Stimulated activated CD4-positive, alpha-beta T cell treated with anti-CD3 and anti-CD28 coated beads, Interleukin-4, amount 100 ng/mL, for 48 hours (primary cell): ENCODE measurements around the gene PDGFB.

ENCODE experiments used
- DNase-seq, 2 donors: peaks; one replicate each; pipeline ENCODE4 v3.0.0-alpha.2; 2020; ENCODE audit warnings: low read depth in 2 of 2

The PDGFB gene

DNA sequence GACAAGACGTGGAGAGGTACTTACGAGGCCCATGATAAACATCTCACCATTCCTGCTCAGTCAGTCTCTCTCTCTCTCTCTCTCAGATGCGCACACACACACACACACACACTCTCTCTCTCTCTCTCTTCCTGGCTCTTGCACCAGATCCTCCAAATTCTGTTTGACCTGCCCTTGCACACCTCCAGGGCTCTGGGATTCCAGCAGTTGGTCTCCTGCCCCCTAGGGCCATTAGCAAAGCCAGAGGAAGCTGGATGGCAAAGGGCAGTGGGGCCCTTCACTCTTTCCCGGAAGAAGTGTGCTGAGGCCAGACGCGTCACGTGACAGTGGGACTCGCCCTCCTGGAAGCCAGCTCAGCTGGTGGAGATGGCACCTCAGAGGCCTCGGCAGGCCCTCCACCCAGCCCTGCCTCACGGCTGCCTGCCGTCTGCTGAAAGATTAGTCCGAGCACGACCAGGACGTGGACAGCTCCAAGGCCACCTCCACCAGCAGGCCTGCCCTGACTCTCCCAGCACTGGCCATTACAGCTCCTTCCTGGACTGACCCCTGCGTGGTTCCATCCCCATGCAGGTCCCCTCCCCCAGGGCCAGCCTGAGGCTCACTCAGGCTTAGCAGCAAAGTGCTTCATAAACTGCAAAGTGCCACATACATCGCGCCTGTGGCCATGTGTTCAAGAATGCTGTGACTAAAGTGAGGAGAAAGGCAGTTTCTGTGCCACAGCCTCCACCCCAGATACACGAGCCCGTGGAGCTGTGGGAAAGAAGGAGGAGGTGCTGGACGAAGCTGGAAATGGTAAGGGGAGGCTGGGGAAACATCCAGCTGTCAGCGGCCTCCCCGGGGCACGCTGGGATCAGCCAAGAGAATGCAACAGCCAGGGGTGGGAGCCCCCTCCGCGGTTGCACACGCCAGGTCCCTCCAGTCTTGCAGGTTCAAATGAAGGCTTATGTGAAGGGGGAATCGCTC lies 3.7 kb downstream of the PDGFB start:
- DNase-seq = peak in 1 of 2 donors; percentile 48

DNA sequence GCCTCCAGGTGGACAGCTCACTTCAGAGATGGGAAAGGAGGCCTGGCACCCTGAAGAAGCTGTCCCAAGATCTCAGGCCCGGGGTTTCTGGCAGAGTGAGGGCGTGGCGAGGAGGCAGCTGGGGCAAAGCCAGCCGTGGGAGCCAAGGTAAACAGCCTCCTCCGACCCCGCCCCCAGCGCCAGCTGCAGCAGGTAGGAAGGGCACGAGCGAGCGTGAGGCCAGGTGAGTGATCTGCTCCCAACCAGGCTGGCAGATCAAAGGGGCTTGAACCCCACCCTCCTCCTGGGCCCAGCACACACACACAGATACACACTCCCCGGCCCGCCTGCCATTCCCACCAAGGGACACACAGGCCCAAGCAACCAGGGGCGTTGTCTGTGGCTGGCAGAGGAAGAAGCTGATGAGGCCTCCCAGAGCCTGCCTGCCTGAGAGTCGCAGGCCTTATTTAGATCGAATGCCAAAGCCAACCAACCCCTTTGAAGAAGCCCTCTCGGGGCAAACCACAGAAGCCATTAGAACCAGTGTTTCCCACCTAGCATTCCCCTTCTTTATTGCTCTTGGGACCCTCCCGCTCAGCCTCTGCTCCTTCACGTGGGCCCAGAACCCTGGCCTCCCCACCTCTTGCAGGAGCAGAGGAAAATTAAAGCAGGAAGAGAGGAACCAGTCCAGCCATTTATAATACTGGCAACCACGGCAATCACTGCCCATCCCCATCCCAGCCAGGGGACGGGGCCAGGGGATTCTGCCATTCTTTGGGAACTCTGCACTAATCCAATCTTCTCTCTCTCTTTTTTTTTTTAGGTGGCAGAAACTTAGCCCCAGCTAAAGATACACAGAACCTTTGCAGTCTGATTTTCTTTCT lies 5.0 kb downstream of the PDGFB start:
- DNase-seq = no peak

DNA sequence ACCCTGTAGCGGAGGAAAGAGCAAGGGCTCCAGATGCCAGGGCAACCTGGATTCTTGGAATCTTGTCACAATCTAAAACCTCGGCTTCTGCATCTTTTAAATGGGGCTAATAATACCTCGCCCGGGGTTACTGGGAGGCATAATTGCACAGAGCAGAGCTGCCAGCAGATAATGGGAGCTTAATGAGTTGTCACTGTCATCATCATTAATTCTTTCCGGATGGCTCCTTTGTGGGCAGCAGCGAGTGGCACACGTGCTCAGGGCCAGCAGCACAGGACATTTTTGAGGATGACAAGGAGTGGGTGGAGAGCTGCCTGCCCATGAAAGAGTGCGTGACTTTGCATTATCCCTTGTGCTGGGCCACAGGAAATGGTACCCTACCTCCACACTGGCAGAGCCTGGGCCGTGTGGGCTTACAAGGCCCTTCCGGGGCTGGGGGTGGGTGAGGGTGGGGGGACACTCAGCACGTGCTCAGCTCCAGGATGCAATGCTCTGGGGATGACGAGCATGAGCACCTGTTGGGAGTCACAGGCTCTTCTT lies 5.7 kb downstream of the PDGFB start:
- no peak for DNase-seq

DNA sequence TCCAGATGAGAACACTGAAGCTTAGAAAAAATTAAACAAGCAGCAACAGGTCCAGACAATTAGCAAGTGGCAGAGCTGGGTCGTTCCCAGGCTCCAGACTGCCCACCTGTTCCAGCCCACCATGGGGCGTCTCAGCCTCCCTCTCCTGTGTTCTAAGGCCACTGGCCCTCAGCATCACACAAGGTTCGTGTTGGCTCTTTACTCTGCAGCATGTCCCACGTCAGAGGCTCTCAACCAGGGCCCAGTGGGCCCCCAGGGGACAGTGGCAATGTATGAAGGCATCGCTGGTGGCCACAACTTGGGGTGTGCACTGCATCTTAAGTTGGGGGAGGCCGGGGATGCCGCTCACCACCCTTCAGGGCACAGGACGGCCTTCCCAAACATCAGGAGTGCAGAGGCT lies 6.2 kb downstream of the PDGFB start:
- no peak for DNase-seq

DNA sequence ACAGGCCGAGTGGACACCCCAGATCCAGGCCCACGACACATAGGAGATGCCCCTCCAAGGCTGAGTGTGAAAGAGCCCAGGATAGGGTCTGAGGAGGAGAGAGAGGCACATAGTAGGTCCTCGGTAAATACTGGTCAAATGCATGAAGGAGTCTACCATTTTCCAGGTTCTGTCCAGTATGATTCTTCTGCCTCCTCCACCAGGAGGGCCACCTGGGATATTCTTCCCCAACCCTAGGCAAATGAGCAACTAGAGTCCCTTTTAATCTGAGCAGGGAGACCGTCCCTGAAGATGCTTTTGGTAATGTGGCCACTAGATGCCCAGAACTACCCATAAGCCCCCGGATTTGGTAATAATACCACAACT lies 6.7 kb downstream of the PDGFB start:
- no peak for DNase-seq

DNA sequence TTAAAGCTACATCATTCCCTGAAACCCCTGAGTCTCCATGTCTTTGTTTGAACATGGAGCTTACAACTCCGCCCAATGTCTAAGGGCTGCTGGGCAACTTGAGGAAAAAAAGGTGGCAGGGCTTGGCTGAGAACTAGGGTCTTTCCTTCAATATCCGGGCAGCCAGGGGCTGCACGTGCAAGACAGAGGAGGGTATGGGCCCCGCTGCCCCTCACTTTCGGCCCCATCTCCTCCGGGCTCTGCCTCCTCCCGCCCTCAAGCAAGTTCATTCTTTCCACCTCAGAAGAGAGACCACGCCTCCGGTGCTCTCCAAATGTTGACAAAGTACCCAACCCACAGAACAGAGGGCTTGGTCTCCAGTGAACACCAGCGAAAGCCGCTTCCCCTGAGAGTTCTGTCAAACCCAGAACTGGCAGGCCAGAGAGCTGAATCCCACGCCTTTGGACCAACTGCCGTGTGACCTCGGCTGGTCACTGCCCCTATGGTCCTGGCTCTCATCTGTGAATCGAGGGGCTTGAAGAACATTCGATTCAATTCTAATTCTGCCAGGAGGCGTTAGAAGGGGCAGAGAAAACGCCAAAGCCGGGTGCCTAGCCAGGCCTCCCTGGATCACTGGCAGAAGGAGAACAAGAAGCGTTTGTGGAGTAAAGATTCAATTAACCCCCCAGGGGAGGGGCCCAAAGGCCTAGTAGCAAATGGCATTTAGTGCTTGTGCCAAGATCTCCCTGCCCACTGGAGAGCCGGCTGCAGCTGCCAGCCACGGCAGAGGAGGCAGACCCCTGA lies 7.3 kb downstream of the PDGFB start:
- DNase-seq = no peak

DNA sequence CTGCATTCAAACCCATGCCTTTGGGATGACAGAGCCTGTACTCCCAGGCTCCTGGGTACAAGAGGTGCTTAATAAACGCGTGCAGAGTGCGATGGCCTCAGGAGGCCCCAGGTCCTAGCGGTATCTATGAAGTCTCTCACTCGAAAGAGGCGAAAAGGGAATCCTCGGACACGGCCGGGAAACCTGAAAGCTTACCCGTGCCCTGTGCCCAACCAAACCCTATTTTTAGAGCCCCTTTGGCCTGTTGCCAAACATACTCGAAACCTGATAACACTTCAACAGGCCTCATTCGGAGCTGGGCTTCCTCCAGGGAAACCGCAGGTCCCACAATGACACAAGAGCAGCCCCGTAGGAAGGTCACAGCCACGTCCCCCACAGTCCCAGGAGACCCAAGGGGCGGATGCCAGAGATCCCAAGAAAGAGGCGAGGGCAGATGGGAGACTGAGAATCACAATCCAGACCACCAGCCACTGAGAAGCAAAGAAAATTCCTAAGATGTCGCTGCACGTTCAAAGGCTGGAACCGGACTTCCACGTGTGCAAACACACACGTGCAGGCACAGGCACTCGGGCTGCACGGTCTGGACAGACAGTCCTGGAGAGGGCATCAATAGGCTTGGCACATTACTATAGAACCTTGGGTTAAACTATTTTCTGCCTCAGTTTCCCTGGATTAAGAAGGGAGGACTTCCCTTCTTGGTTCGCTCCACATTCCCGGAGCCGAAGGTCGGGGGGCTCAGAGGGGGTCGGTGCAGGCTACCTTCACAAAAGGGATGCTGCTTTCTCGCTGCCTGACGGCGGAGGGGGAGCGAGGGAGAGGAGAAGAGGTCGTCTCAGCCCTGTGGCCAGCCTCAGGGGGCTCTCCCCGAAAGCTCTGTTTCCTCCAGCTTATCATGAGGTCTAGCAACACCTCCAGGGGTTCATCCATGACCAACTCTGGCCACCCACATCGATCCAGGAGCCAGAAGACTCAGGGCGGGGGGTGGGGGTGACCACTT lies 8.2 kb downstream of the PDGFB start:
- no peak for DNase-seq

DNA sequence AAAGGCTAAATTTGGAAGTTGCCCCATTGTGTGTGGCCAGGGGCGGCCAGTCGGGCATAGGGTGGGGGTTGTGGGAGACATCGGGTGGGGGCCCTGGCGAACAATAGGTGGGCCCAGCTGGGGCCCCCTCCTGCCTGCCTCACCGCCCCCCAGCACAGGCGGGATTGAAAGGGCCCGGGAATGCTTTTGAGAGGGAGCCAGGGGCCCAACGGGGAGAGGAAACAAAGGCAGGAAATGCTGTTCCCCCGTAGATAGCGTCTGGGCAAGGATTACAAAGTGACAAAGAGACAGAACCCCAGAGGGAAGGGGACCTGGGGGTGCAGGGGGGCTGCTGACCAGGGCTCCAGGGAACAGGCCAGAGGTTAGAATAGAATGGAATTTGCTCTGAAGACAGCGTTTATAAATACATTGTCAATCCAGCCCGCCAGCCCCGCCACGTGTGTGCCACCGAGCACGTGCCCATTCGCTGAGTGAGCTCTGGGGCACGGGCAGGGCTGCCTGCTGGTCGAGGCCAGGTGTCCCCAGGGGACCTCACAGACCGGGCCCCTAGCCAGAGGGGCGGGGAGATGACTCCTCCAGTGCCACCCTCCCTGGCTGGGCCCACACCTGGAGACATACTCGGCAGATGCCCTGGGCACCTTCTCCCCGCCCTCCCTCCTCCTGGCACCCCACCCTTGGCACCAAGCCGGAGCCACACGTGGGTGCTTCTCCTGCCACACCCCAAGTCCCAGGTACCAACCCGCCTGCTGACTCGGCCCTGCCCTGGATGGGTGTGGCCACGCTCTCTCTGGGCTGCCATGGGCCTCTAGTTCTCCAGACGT lies 9.7 kb downstream of the PDGFB start:
- DNase-seq = no peak

DNA sequence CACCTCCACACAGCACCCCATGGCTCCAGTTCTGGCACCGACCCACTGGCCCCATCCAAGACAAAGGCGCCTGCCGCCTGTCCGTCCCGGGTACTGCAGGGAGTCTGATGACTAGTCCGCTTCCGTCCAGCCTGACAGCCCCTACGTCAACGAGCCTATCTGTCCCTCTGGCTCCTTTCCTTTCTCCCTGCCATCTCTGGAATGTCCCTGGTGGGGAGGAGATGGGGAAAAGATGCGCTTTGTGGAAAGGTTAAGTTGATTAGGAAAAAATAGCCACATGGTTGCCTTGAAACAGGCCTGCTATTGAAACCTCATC lies 10.4 kb downstream of the PDGFB start:
- no peak for DNase-seq

DNA sequence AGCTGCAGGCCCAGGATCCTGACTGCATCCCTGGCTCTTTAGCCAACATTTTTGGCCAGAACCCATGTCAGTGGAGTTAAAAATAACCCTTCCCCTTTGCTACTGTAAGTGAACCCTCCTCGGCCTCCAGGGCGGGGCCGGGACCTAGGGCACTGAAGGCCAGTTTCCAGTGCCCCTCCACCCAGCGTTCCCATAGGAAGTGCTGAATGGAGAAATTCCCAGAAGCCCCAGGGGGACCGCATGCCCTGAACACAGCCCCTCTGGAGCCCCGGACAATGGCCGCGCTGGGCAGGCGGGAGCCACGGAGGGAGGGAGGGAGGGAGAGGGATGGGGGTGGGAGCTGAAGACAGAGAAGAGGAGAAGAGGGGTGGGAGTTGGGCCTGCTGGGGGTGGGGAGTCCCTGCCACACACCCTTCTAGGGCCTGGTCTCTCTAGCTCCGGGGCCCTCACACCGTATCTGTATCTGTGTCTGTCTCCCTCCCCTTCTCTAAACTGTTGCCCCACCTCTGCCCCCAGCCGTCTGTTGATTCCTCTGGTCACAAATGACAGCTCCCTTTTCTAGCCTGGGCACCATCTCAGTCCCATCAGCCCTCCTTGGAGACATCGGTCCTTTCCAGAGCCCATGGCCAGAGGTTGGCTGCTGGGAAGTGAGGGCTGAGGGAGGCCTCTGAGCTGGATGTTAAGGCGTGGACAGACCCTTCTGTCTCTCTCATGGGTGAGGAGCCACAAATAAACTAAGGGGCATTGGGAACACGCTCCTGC lies 10.9 kb downstream of the PDGFB start:
- no peak for DNase-seq

DNA sequence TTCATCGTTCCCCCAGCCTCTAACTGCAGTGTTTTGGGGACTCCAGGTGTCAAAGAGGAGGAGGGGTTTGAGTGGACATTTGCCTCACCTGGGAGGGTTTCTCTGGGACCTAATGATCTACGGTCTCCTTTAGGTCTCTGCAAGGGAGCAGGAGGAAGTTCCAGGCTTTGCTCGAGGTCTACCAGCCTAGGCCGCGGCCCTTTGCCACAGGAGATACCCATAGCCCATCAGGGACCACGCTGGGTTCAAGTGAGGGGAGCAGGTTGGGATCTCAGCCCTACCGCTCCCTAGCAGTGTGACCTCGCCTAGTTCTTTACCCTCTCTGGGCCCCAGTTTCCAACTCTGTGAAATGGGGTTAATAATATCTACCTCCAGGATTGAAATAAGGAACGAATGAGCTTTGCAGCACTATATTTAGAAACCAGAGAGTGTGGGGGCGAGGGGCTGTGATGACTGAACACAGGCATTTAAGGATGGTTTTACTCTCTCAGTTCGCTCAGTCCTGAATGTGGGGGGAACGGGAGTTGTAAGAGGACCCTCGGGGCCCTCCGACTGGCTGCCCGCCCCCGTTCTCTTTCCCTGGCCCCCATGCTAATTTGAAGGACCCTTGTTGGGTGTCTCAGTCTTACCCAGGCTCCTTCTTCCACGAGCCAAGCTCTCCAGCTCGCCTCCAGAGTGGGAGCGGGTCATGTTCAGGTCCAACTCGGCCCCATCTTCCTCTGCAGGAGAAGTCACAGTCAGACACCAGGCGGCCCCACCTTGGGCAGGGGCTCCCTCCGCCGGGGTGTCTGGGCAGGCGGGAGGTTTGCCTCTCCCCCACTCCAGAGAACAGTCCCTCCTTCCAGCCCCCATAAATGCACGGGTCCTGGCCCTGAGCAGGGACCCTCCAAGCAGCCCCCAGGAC lies 11.7 kb downstream of the PDGFB start:
- DNase-seq = no peak

DNA sequence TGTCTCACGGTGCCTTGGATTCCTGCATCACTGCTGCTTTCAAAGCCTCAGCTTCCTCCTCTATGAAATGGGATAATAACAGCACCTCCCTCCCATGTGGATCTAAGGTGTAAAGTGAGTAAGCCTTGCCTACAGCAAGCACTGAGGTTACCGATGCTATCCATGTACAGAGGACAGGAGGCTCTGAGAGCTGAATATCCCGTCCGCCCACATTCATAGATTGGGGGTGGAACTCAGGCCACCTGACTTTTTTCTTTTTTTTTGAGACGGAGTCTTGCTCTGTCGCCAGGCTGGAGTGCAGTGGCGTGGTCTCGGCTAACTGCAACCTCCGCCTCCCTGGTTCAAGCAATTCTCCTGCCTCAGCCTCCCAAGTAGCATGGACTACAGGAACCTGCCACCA lies 12.5 kb downstream of the PDGFB start:
- DNase-seq = no peak

DNA sequence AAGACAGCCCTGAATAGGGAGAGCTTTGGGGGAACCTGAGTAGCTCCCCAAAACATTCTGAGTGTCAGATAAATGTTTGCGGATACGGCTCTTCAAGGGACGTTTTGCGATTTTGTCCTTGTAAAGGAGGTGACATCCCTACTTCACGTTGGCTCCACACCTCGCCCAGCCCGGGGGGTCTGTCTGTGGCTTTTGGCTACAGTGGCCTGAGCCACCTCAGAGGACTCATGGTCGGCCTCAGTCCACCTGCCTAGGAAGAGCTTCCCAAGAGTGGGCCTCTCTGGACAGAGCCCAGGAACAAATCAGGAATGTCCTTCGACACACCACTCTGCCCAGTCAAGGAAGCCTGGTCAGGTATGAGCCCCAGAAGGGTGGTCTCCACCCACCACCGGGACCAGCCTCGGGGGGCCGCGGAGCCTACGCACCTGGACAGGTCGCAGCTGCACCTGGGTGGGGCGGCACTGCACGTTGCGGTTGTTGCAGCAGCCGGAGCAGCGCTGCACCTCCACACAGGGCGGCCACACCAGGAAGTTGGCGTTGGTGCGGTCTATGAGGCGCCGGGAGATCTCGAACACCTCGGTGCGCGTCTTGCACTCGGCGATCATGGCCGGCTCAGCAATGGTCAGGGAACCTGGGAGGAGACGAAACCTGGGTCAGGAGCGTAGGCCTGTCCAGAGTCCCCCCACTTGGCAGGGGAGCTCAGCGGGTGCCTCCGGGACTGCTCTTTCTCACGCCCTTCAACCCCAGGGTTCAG lies 13.4 kb downstream of the PDGFB start:
- no peak for DNase-seq

DNA sequence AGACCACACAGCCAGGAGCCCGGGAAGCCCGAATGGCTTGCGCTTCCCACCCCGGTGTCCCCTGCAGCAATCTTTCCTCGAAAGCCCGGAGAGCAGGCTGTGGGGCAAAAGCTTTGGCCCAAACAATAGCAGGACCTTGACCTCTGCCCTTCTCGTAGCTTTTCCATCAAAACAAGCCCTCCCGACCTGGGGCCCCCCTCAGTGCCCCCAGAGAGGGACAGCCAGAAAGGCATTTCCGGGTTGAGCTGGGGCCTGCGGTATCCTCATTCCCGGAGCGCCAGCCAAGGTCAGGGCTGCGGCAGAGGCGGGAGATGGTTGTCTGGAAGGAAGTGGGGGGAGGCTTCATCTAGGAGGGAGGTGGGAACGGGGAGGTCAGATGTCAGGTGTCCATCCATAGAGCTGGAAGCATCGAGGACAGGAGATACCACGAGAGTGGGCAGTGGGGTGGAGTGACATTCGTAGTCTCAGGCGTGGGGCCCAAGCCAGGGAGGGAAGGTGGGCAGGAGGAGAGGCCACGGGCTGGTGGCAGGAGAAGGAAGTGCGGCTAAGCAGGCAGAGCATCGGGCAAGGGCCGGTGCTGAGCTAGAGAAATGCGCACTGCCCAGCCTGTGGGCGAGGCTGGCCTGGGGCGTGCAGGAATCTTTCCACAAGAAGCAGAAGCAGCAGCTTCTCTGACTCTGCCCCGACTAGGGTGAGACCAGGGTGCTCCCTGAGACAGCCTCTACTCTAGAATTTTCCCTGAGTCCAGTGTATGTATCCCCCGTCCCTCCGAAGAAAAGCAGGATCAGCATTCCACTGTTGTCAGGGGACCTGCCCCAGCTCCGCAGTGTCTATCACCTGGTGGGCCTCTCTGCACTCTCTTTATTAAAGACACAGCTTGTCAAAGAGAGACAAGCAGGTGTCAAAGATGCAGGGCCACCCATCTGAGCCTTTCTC lies 14.3 kb downstream of the PDGFB start:
- no peak for DNase-seq

DNA sequence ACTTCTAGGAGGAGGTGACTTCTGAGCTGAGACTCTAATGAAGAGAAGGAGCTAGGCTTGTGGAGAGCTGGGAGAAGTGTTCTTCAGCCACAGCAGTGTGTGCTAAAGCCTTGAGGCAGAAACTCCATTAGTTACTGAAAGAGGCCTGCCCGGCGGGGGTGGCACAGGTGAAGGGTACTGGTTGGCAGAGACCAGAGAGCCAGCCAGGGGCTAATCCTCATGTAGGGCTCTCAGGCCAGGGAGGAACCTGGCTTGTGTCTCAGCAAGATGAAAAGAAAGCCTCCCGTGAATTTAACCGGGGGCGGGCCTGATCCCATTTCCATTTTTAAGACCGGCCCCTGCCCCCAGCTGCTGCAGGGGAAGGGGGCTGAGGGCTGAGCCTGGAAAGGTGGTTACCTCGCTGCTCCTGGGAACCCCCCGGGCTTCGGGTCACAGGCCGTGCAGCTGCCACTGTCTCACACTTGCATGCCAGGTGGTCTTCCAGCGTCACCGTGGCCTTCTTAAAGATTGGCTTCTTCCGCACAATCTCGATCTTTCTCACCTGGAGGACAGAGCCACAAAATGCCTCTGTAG lies 15.0 kb downstream of the PDGFB start:
- DNase-seq = no peak

DNA sequence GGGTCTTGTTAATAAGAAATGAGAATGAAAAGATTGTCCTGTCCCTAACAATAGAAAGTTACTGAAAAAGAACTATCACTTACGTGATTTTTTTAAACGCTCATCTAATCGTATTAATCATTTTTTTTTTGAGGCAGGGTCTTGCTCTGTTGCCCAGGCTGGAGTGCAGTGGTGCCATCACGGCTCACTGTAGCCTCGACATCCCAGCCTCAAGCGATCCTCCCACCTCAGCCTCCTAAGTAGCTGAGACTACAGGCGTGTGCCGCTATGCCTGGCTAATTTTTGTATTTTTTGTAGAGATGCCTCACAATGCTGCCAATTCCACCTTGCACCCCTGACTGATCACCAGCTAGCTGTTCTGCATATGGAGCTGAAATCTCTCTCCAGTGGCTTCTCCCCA lies 15.7 kb downstream of the PDGFB start:
- no peak for DNase-seq
